Measurements from ENCODE around the gene MATCAP1.

Gene MATCAP1

GRCh38 chr16:67181346-67181745, 2.4 kb downstream of the MATCAP1 start:
- no peak for TF ChIP-seq CTCF (IDR thresholded peaks at IDR 0.05; ENCODE audit: control insufficient read depth, insufficient read depth, low read depth, low read length, missing control alignments)
- DNase-seq (ENCODE audit: low read depth): peak; percentile 52
- no peak overlapping the region for H3K4me3 ChIP-seq (ENCODE audit: control insufficient read depth, low read depth, low read length)

GRCh38 chr16:67180166-67180565, 3.6 kb downstream of the MATCAP1 start:
- TF ChIP-seq CTCF (IDR thresholded peaks at IDR 0.05; ENCODE audit: control insufficient read depth, insufficient read depth, low read depth, low read length, missing control alignments): no peak
- DNase-seq (ENCODE audit: low read depth): no peak
- H3K4me3 ChIP-seq (ENCODE audit: control insufficient read depth, low read depth, low read length): no peak overlapping the region

GRCh38 chr16:67179421-67180080, 4.2 kb downstream of the MATCAP1 start:
- DNase-seq (ENCODE audit: low read depth): no peak
- H3K4me3 ChIP-seq (ENCODE audit: control insufficient read depth, low read depth, low read length): no peak overlapping the region
- no peak for TF ChIP-seq CTCF (IDR thresholded peaks at IDR 0.05; ENCODE audit: control insufficient read depth, insufficient read depth, low read depth, low read length, missing control alignments)

- DNase-seq (ENCODE audit: low read depth): no peak
- peak overlapping the region; percentile 26 for H3K4me3 ChIP-seq (ENCODE audit: control insufficient read depth, low read depth, low read length)
- no peak for TF ChIP-seq CTCF (IDR thresholded peaks at IDR 0.05; ENCODE audit: control insufficient read depth, insufficient read depth, low read depth, low read length, missing control alignments)
Observed at GRCh38 chr16:67177743-67178699, 5.7 kb downstream of the MATCAP1 start.

- TF ChIP-seq CTCF (IDR thresholded peaks at IDR 0.05; ENCODE audit: control insufficient read depth, insufficient read depth, low read depth, low read length, missing control alignments): no peak
- H3K4me3 ChIP-seq (ENCODE audit: control insufficient read depth, low read depth, low read length): no peak overlapping the region
- DNase-seq (ENCODE audit: low read depth): no peak
Observed at GRCh38 chr16:67176662-67177061, 7.1 kb downstream of the MATCAP1 start.

GRCh38 chr16:67174706-67175231, 9.0 kb downstream of the MATCAP1 start:
- DNase-seq (ENCODE audit: low read depth): no peak
- H3K4me3 ChIP-seq (ENCODE audit: control insufficient read depth, low read depth, low read length): peak overlapping the region; percentile 66; the same call in 1 of the 2 replicates
- no peak for TF ChIP-seq CTCF (IDR thresholded peaks at IDR 0.05; ENCODE audit: control insufficient read depth, insufficient read depth, low read depth, low read length, missing control alignments)

Measured in AG09309 (cell line).